Common myeloid progenitor, CD34-positive (primary cell): ENCODE measurements around the gene OR4F15.
"Not testable (repeated sequence)": the region's sequence is repeated elsewhere in the genome, so short reads cannot be mapped to it uniquely, and the experiment has no call there.

Experiments
- CTCF ChIA-PET: fragments of 350-600 bp; sonication (Branson Sonifier 250); formaldehyde crosslinking; loops from one replicate; lab custom pipeline; 2021; ENCODE audit warnings: antibody characterized with exemption; lab: Charles Lee
- POLR2A ChIA-PET: fragments of 350-600 bp; sonication (Branson Sonifier 250); formaldehyde crosslinking; loops from one replicate; lab custom pipeline; 2021; ENCODE audit warnings: antibody characterized with exemption; lab: Charles Lee
- DNase-seq, 3 donors: peaks; one replicate each; pipeline versions ENCODE4 v3.0.0 to v3.0.0-alpha.2; 2013
- H3K27ac ChIP-seq, 2 experiments: 1 replicate in 1 of 2; 2 replicates in 1 of 2; pipeline ENCODE4 v1.7.0; 2013; ENCODE audit warnings: inconsistent platforms in 2 of 2, low read length in 2 of 2, mild to moderate bottlenecking in 2 of 2, low read depth in 1 of 2, moderate library complexity in 1 of 2; ENCODE audit not compliant: severe bottlenecking in 2 of 2, insufficient read depth in 1 of 2, poor library complexity in 1 of 2
- H3K27me3 ChIP-seq, 5 experiments: replicated peaks in 2 of 5; 1 replicate in 3 of 5; 2 replicates in 2 of 5; pipeline versions ENCODE4 v1.6.1 to v1.7.0; 2013; ENCODE audit warnings: low read length in 4 of 5, mild to moderate bottlenecking in 2 of 5, moderate library complexity in 2 of 5, inconsistent platforms in 1 of 5; ENCODE audit not compliant: insufficient read depth in 5 of 5, control insufficient read depth in 4 of 5
- H3K36me3 ChIP-seq, 4 experiments: 1 replicate in 2 of 4; 2 replicates in 2 of 4; pipeline versions ENCODE4 v1.6.1 to v1.7.0; 2013; ENCODE audit warnings: low read length in 3 of 4, control low read depth in 1 of 4, mild to moderate bottlenecking in 1 of 4; ENCODE audit not compliant: control insufficient read depth in 4 of 4, insufficient read depth in 4 of 4
- H3K4me1 ChIP-seq, 4 experiments: 1 replicate in 3 of 4; 2 replicates in 1 of 4; pipeline versions ENCODE4 v1.6.1 to v1.7.1; 2013; ENCODE audit warnings: low read length in 3 of 4, mild to moderate bottlenecking in 3 of 4, control low read depth in 1 of 4, inconsistent platforms in 1 of 4, moderate library complexity in 1 of 4; ENCODE audit not compliant: control insufficient read depth in 4 of 4, insufficient read depth in 4 of 4; ENCODE audit errors: control extremely low read depth in 1 of 4
- H3K4me3 ChIP-seq, 7 experiments: 1 replicate in 4 of 7; 2 replicates in 3 of 7; pipeline versions ENCODE4 v1.5.1 to v1.7.0; 2013; ENCODE audit warnings: mild to moderate bottlenecking in 7 of 7, low read length in 6 of 7, moderate library complexity in 6 of 7, inconsistent platforms in 2 of 7, low read depth in 2 of 7, control low read depth in 1 of 7; ENCODE audit not compliant: insufficient read depth in 4 of 7, control insufficient read depth in 1 of 7; ENCODE audit errors: extremely low read depth in 1 of 7
- H3K9me3 ChIP-seq, 5 experiments: 1 replicate in 4 of 5; 2 replicates in 1 of 5; pipeline versions ENCODE4 v1.6.1 to v1.7.1; 2013; ENCODE audit warnings: low read length in 4 of 5, mild to moderate bottlenecking in 2 of 5, inconsistent platforms in 1 of 5, low read depth in 1 of 5, moderate library complexity in 1 of 5; ENCODE audit not compliant: control insufficient read depth in 4 of 5, insufficient read depth in 2 of 5; ENCODE audit errors: control extremely low read depth in 1 of 5
- WGBS: methylation state at CpG from one replicate; pipeline ENCODE4 v1.1.5; 2013; ENCODE audit not compliant: insufficient coverage; 5-methylcytosine and 5-hydroxymethylcytosine counted together

Gene OR4F15

DNA sequence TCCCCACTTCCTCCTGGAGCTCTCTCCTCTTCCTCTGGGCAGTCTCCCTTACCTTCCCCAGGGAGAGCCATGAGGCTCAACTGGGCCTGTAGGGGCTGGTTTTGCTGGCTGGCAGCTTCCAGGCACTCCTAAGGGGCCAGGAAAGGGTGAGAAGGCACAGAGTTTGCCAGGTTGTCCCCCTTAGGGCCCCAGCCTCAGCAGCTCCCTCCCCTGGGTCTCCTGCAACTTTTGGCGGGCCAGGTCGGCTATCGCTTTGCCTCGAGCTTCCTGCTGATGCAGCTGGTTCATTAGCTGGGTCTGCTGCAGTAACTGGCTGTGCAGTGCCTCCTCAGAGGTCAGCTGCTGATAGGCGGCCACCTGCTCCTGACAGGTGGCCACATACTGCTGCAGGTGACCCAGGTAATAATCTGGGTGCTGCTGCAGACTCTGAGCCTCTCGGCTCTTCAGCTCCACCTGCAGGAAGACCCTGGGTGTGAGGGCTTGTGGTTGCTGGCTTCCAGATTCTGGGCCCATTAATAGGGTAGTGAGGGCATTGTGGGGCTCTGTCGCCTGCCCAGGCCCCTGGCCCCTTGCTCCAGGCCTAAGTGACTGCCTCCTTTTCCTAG is 38.4 kb upstream of the OR4F15 start:
- POLR2A ChIA-PET = no interaction called here
- CTCF ChIA-PET = no interaction called here
- 87% methylated on average over 7 of the region's 7 CpGs for WGBS
- Histone ChIP-seq H3K4me1 (no peaks in the 10 kb centered on the region), H3K4me3 (no peak overlapping the region), H3K36me3 (peaks cover 0 to 7% (median 1%) of the 10 kb centered on the region in 4 experiments), H3K27ac (no peak overlapping the region), H3K9me3 (no peaks in the 10 kb centered on the region), H3K27me3 (no peaks in the 10 kb centered on the region)
- DNase-seq = no peak

DNA sequence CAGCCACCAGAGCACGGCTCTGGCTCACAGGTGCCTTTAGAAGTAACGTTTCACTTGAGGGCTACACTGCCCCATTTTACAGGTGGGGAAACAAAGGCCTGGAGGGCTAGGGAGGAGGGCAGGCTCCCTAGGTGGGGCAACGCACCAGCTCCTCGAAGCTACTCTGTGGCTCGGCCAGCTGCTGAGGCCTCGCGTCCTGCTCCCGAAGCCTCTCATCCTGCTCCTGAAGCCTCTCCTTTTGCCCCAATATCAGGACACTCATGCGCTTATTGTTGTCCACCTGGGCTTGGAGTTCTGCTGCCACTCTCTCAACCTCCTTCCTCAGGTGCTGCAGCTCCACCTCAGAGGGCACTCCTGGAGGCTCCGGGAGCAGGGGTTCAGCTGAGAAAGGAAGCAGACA is 36.9 kb upstream of the OR4F15 start:
- H3K27me3 ChIP-seq = no peaks in the 10 kb centered on the region
- CTCF ChIA-PET = no interaction called here
- 99% methylated on average over 9 of the region's 10 CpGs for WGBS
- POLR2A ChIA-PET = no interaction called here
- no peak overlapping the region for H3K27ac ChIP-seq
- no peak overlapping the region for H3K4me3 ChIP-seq
- no peak for DNase-seq
- H3K4me1 ChIP-seq = no peaks in the 10 kb centered on the region
- no peaks in the 10 kb centered on the region for H3K9me3 ChIP-seq
- peaks cover 0 to 7% (median 1%) of the 10 kb centered on the region in 4 experiments for H3K36me3 ChIP-seq

DNA sequence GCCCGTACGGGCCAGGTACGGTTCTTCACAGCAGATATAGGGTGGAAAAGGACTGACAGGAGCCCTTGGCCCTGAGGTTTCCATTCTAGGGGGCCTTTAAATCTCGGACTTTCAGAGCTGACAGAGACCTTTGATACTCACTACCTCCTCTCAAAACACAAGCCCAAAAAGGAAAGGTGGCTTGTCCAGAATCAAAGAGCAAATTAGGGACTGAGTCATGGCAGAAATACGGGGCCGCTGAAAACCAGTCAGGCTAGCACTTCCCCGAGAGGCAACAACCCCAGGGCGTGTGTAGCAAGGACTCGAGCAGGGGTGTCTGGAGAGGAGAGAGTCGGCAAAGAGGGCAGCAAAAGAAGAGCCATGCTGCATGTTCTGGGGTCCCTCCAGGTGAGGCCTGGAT is 33.4 kb upstream of the OR4F15 start:
- POLR2A ChIA-PET, H3K36me3 ChIP-seq, H3K4me1 ChIP-seq, H3K9me3 ChIP-seq, DNase-seq, H3K4me3 ChIP-seq, H3K27ac ChIP-seq, H3K27me3 ChIP-seq, CTCF ChIA-PET: not testable (repeated sequence)
- WGBS = 100% methylated on average over 8 of the region's 10 CpGs

DNA sequence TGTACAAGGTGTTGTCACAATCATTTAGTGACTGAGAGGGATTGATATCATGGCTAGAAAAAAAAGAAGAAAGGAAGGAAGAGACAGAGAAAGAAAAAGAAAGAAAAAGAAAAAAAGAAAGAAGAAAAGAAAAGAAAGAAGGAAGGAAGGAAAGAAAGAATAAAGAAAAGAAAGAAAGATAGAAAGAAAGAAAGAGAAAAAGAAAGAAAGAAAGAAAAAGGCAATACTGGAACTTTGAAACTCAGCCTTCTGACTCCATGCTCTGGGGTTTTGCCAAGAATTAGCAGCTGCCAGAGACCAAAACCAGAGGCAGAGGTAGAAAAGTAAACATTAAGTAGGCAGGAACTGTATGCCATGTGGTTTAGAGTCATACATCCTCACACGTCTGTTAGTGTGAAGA is 31.8 kb upstream of the OR4F15 start:
- peak in 1 of 3 donors; percentile 12 for DNase-seq
- CTCF ChIA-PET, H3K4me3 ChIP-seq, H3K27me3 ChIP-seq, H3K9me3 ChIP-seq, H3K4me1 ChIP-seq, H3K27ac ChIP-seq, POLR2A ChIA-PET, H3K36me3 ChIP-seq: not testable (repeated sequence)
- no CpG with 5 or more reads among the region's 1 CpG for WGBS

DNA sequence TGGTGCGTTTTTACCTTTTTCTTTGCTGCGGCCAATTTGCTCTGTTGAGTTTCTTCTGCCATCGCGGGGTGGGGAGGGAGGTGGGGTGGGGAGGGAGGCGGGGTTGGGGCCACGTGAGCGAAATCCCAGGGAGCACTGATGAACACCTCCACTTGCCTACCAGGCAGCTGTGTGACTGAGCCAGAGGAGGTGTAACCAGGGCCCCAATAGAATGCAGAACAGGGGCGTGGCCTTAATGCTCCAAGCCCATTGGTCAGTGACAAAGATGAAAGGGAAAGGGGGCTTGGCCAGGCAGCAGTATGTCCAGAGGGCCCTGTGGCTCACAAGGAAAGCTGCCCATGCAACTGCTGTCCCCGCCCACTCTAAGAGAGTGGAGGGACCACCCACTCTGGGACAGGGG is 30.1 kb upstream of the OR4F15 start:
- 100% methylated on average over 2 of the region's 9 CpGs for WGBS
- Histone ChIP-seq H3K9me3 (no peaks in the 10 kb centered on the region), H3K36me3 (no peaks in the 10 kb centered on the region), H3K4me3 (no peak overlapping the region), H3K27me3 (peaks cover 0 to 2% (median 0%) of the 10 kb centered on the region in 5 experiments), H3K4me1 (no peaks in the 10 kb centered on the region), H3K27ac (no peak overlapping the region)
- ChIA-PET POLR2A (no interaction called here), CTCF (no interaction called here)
- DNase-seq = no peak

DNA sequence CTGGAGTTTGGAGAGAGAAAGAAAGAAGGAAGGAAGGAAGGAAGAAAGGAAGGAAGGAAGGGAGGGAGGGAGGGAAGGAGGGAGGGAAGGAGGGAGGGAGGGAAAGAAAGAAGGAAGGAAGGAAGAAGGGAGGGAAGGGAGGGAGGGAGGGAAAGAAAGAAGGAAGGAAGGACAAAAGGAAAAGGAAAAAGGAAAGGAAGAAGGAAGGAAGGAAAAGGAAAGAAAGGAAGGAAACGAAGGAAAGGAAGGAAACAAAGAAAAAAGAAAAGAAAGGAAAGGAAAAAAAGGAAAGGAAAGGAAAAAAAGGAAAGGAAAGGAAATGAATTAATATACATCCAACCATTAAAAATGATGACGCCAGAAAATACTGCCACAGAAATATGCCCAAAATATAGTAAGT is 27.4 kb upstream of the OR4F15 start:
- WGBS = no CpG with 5 or more reads among the region's 2 CpGs
- H3K36me3 ChIP-seq = no peaks in the 10 kb centered on the region
- POLR2A ChIA-PET = no interaction called here
- H3K27ac ChIP-seq = no peak overlapping the region
- no peak for DNase-seq
- H3K9me3 ChIP-seq = no peaks in the 10 kb centered on the region
- H3K4me1 ChIP-seq = no peaks in the 10 kb centered on the region
- CTCF ChIA-PET = no interaction called here
- no peak overlapping the region for H3K4me3 ChIP-seq
- peaks cover 0 to 2% (median 0%) of the 10 kb centered on the region in 5 experiments for H3K27me3 ChIP-seq

DNA sequence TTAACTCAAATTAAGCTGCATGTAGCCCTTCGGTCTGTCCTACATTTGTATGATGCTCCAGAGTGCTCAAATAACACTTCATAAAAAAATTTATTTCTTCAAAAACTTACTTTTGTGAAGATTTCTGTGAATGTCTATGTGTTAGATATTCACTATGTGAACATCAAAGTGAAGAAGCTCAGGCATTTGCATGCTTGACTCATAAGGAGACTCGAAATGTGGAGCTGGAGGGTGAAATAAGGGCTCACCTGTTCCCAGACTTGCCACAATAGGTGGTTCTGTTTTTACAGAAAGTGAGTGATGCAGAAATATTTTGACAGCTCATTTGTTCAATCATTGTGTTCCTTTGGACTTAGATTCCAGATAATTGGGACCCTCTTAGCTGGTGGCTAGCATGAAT is 25.6 kb upstream of the OR4F15 start:
- H3K4me3 ChIP-seq, DNase-seq, H3K36me3 ChIP-seq, H3K27me3 ChIP-seq, POLR2A ChIA-PET, H3K9me3 ChIP-seq, H3K27ac ChIP-seq, H3K4me1 ChIP-seq: not testable (repeated sequence)
- 40% methylated on average over 1 of the region's 2 CpGs for WGBS
- CTCF ChIA-PET = interaction anchor here (1.4 kb wide), 1 partner anchor 18 kb away, joined by 3 read pairs; no protein-coding TSS in a partner anchor
